ENCODE measurements around the gene NRM.
"Not testable (repeated sequence)": the region's sequence is repeated elsewhere in the genome, so short reads cannot be mapped to it uniquely, and the experiment has no call there.

Gene NRM, protein sequence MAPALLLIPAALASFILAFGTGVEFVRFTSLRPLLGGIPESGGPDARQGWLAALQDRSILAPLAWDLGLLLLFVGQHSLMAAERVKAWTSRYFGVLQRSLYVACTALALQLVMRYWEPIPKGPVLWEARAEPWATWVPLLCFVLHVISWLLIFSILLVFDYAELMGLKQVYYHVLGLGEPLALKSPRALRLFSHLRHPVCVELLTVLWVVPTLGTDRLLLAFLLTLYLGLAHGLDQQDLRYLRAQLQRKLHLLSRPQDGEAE
- total RNA-seq: 2.3 reads per million, percentile 5 among the genes with 10 or more reads in this experiment

DNA sequence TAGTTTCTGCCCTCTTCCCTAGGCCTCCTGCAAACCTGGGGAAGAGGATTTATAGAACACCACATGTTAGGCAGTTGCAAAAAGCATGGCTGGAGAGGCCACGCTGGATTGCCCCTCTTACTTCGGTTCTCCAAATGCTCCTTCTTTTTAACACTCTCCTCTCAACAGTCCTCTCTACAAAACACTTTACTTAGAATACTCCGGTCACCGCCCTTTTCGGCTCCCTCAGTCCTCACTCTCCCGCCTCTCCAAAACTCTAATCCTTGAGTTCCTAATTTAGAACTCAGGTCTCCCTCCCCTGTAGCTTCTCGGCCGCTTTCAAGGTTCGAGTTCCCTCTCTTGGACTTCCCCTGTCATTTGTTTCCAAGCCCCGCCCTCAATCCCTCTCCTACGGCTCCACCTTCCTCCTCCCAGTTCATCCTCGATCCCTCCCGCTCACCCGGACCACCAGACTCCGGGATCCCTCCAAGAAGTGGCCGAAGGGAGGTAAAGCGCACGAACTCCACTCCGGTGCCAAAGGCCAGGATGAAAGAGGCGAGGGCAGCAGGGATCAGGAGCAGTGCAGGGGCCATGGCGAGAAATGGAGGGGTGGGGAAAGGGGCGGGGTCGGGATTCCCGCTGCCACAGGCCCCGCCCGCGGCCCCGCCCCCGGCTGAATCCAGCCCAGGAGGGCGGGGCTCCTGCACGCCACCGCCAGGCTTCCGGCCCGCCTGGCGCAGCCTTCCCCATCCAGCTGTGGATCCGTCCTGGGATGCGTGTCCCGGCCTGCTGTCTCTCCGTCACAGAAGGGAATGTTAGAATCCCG is at the start of gene NRM:
Gene NRM, minus strand, starts transcription at position 582 of the 805 bp plus-strand sequence. Its CDS starts 10 bp downstream, at position 572.
- peak; percentile 61 for DNase-seq

DNA sequence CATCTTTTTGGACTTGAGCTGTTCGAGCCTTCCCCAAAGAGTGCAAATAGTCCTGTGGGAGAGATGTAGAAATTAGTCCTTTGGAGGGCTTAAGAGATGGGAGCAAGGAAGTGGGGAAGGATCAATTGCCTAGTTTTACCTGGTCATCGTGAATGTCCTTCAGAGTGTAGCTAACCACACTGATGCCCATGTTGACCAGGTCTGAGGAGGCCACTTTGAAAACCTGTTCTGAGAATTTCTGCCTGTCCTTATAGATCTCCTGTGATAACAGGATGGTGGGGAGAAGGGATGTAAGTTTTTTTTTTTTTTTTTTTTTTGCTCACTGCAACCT is 49.7 kb upstream of the NRM start:
- DNase-seq: no peak

DNA sequence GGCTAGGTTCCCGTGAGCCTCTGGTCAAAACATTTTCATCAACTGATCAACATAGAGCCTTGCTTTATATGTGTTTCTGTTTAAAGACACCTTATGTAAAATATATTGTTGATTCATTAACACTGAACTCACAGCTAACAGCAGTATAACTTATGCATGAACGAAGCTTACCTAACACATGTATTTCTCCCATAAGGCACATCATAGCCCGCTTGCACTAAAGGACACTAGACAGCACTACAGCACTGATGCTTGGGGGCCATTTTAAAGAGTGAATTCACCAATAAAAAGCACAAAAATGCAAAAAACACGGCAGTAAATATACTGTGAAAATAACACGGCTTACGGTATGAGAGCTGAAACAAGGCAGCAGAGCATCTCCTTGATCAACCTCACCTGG is 47.7 kb upstream of the NRM start:
- no peak for DNase-seq

DNA sequence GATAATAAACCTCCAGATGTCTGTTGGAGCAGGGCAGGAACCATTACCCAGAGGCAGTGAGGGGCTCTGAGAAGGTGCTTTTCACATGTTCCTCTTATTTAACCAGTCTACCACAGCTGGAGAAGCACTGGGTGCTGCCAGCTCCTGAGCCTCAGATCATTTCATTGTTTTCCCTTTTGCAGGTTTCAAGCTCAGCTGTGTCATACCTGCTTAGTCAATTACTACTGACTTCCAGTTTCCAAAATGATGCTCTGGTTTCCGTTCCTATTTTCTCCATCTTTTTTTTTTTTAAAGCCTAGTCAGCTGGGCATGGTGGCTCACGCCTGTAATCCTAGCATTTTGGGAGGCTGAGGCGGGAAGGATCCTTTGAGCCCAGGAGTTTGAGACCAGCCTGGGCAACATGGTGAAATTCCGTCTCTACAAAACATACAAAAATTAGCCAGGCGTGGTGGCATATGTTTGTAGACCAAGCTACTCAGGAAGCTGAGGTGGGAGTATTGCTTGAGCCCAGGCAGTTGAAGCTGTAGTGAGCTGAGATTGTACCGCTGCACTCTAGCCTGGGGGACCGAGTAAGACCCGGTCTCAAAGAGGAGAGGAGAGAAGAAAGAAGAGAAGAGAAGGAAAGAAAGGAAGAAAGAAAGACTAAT is 45.0 kb upstream of the NRM start:
- no peak for DNase-seq

DNA sequence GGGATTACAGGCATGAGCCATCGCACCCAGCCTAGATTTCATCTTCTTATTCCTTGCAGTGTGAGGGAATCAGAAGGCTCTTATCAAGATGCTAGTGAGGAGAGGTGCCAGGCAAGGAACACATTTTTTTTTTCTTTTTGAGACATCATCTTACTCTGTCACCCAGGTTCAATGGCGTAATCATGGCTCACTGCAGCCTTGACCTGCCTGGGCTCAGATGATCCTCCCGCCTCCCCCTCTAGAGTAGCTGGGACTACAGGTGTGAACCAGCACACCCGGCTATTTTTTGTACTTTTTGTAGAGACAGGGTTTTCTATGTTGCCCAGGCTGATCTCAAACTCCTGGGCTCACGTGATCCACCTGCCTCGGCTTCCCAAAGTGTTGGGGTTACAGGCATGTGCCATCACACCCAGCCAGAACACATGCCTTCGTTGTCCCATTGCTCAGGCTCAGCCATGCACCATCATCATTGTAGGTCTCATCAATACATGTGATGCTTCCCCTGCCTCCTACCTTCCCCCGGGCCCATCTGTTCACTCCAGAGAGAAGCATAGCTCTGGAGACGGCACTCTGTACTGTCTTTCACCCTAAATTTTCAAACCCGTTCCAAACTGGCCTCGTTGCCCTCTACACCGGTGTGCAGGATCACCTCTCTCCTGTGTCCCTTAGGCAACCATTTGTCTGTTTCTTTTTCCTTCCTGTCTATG is 41.6 kb upstream of the NRM start:
- no peak for DNase-seq

DNA sequence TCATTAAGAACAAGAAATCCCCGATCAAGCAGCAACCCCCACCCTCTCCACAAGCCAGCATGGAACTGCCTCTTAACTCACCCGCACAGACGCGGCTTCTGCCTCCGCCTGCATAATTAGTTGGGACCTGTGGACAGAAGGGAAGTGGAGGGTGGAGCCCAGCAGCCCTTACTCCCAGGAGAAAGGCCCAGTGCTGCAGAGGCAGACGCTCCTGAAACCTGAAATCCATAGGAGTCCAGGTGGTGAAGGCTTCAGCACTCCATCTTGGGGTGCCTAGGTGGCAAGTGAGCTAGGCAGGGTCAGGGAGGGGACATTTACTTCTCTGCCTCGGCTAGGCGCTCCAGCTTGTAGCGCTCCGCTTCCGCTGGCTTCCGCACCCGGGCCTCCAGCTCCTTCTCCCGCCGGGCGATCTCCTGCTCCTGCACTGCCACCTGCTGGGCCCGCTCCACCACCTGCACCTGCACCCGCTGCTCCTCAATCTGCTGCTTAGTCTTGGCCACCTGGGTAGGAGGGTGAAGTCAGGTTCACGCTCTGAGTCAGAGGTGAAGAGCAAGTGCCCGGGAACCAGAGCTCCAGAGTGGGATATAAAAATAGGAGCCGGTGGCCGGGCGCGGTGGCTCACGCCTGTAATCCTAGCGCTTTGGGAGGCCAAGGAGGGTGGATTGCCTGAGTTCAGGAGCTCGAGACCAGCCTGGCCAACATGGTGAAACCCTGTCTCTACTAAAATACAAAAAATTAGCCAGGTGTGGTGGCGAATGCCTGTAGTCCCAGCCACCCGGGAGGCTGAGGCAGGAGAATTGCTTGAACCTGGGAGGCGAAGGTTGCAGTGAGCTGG is 40.0 kb upstream of the NRM start:
- peak; percentile 77 for DNase-seq

DNA sequence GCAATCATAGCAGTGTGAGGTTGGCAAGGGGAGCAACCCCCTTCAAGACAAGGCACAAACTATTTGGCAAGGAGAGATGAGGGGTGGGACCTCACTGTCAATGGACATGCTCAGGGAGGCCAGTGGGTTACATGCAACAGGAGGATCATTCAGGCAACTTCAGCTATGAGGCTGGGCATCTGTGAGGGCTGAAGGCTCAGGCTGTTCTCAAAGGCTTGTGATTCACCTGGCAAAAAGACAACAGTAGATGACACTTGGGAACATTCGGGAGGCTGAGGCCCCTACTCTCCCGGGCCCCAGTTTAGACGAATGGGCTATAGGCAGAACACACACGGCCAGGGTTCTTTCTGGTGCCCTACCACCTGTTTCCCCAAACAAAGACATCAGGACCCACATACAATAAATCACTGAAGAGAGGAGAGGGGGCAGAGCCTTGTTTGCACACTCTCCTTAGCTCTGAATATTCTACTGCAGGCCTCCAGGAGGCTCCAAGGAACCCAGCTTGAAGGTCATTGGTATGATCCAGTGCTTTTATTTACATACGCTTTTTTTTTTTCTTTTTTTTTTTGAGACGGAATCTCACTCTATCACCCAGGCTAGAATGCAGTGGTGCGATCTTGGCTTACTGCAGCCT is 37.3 kb upstream of the NRM start:
- DNase-seq: no peak

DNA sequence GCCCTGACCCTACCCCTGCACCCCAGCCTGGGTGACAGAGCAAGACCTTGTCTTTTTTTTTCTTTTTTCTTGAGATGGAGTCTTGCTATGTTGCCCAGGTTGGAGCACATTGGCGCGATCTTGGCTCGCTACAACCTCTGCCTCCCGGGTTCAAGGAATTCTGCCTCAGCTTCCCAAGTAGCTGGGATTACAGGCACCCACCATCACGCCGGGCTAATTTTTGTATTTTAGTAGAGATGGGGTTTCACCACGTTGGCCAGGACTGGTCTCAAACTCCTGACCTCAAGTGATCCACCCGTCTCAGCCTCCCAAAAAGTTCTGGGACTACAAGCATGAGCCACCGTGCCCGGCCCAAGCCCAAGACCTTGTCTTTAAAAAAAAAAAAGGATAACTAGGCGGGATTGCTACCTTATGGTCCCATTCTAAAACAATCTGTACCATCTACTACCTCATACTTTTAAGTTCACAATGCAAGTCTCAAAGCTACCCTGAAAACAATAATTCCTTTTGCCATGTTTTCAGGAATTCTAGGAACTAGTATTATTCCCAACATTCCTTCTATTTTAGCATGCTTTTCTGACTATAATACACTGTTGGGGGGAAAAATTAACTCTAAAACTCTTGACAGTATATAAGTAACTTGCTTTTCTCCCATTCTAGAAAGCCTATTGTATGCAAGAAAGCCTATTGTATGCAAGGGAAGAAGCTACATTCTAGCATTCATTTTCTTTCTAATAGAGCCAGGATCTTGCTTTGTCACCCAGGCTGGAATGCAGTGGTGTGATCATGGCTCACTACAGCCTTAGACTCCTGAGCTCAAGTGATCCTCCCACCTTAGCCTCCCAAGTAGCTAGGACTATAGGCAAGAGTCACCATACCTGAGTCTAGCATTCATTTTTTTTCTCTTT is 36.0 kb upstream of the NRM start:
- no peak for DNase-seq

DNA sequence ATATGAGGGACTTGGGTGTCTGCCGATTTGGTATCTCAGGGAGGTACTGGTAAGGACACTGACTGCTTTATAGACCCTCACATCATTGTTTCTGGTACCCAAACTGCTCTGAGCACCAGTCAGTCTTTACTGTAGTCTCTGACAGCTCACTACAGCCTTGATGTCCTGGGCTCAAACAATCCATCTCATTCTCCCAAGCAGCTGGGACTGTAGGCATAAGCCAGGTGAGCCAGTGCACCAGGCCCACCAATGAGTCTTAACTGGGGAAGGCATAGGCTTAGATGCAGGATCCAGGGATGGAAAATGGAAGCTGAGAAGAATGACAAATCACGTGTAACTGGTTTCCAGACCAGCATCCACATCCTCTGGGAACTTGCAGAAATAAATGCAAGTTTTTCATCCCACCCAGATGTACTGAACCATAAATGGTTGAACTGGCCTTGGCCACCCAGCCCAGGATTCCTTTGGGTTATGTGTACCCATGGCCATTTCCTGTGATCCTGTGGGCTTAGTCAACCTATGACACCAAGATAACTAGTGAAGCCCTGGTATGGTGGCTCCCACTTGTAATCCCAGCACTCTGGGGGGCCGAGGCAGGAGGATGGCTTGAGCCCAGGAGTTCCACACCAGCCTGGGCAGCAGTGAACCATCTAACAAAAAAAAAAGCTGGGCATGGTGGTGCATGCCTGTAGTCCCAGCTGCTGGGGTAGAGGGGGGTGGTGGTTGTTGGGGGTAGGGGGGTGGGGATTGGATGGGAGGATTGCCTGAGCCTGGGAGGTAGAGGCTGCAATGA is 35.1 kb upstream of the NRM start:
- DNase-seq: no peak

DNA sequence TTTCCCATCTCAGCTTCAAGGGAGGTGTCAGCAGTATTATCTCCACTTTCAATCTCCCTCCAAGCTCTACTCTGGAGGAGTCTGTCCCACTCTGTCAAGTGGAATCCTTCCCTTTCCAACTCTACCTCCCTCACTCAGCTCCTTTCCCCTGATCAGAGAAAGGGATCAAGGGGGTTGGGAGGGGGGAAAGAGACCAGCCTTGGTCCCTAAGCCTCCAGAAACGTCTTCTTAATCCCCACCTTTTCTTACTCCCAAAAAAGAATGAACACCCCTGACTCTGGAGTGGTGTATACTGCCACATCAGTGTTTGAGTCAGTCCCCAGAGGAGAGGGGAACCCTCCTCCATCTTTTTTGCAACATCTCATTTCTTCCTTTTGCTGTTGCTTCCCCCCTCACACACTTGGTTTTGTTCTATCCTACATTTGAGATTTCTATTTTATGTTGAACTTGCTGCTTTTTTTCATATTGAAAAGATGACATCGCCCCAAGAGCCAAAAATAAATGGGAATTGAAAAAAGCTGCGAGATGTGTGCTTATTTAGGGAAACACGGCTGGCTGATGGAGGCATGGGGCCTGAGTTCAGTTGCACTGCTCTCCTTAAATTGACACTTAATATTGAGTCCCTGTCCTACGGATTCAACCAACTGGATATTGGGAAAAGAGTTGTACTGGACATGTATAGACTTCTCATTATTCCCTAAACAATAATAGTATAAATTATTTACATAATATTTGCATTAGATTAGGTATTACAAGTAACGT is 34.3 kb upstream of the NRM start:
- no peak for DNase-seq

DNA sequence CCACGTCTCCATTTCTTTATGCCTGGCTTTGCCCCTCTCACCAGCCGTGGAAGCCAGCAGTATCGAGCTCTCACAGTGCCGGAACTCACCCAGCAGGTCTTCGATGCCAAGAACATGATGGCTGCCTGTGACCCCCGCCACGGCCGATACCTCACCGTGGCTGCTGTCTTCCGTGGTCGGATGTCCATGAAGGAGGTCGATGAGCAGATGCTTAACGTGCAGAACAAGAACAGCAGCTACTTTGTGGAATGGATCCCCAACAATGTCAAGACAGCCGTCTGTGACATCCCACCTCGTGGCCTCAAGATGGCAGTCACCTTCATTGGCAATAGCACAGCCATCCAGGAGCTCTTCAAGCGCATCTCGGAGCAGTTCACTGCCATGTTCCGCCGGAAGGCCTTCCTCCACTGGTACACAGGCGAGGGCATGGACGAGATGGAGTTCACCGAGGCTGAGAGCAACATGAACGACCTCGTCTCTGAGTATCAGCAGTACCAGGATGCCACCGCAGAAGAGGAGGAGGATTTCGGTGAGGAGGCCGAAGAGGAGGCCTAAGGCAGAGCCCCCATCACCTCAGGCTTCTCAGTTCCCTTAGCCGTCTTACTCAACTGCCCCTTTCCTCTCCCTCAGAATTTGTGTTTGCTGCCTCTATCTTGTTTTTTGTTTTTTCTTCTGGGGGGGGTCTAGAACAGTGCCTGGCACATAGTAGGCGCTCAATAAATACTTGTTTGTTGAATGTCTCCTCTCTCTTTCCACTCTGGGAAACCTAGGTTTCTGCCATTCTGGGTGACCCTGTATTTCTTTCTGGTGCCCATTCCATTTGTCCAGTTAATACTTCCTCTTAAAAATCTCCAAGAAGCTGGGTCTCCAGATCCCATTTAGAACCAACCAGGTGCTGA is 33.3 kb upstream of the NRM start:
- not testable (repeated sequence) for DNase-seq

DNA sequence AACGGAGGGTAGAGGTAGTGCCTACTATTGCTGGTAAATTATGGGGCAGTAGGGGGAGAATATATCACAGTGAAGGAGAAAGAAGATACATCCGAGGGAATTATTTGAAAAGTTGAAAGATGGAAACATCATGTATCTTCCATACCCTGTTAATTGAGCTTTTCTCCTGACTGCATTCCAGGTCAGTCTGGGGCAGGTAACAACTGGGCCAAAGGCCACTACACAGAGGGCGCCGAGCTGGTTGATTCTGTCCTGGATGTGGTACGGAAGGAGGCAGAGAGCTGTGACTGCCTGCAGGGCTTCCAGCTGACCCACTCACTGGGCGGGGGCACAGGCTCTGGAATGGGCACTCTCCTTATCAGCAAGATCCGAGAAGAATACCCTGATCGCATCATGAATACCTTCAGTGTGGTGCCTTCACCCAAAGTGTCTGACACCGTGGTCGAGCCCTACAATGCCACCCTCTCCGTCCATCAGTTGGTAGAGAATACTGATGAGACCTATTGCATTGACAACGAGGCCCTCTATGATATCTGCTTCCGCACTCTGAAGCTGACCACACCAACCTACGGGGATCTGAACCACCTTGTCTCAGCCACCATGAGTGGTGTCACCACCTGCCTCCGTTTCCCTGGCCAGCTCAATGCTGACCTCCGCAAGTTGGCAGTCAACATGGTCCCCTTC is 32.5 kb upstream of the NRM start:
- not testable (repeated sequence) for DNase-seq

DNA sequence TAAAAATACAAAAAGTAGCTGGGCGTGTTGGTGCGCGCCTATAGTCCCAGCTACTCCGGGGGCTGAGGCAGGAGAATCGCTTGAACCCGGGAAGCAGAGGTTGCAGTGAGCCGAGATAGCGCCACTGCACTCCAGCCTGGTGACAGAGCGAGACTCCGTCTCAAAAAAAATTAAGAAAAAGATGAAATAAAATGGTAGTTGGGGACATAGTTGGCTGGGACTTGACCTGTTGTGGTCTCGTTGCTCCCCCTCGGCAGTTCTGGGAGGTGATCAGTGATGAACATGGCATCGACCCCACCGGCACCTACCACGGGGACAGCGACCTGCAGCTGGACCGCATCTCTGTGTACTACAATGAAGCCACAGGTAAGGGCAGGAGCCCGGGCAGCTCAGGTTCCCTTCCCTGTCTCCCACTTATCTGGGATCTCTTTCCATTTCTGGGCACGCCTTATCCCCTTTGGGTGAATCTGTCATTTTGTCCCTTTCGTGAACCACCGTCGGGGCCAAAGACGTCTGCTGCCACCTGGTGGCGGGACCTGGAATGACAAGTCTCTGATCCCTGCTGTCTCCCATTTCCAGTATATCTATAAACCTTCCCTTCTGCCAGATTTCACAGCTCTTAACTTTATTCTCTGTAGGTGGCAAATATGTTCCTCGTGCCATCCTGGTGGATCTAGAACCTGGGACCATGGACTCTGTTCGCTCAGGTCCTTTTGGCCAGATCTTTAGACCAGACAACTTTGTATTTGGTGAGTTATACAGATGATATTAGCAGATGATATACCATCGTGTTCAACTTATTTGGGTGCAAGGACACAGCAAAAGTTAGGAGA is 31.7 kb upstream of the NRM start:
- DNase-seq: peak; percentile 80

DNA sequence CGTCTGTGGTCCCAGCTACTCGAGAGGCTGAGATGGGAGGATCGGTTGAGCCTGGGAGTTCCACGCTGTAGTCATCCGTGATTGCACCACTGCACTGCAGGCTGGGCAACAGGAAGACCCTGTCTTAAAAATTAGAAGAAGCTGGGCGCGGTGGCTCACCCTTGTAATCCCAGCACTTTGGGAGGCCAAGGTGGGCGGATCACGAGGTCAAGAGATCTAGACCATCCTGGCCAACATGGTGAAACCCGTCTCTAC is 31.2 kb upstream of the NRM start:
- not testable (repeated sequence) for DNase-seq

DNA sequence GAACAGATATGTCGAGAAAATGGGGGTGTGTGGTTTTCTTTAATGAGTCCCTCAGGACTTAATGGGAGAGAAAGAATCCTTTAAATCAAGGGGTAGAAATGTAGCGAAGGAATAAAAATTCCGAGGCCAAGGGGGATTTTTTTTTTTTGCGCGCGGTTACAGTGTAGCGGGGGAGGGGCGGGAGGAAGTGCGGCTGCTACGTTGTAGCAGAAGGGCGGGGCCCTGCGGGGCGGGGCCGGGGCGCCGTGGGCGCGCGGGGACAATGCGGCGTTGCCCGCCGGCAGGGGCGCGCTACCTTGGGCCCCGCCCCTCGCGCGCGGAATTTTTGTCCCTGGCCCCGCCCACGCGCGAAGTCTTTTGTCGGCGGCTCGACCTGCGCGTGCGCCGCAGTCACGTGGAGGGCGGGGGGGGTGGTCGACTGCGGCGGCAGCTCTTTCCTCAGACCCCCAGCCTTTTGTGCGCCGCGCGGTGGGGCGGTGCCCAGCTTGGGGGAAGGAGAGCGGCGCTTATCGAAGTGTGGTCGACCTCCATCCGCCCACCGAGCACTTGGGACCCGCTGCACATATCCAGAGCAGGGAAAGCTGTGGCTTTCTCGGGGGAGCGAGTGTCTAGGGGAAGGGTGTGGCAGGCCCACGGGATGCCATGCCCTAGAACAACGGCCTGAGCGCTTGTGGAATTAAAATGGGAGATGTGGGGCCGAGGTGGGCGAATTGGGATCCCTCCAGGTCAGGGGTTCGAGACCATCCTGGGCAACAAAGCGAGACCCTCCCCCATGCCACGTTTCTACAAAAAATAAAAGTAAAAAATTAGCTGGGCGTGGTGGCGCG is 30.6 kb upstream of the NRM start:
- DNase-seq: peak; percentile 92

DNA sequence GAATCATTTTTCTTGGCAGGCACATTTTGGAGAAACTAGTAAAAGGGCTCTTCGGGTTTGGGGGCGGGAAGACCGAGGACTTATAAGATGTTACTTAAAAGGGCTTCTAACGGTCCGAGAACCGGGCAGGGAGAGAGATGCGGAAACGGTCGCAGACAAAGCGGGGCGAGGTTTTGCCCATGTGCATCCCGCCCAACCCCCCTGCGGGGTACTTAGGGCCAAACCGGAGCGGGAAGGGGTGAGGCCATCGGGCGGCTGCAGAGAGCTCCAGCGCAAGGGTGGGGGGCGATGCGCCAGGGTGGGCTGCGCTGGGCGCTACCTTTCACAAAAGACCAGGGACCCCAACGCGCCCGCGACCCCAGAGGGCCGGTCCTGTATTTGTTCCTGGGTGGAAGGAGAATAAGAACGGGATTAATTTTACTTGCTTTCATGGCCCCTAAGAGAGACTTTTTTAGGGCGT is 30.0 kb upstream of the NRM start:
- DNase-seq: peak; percentile 35
